OCI-LY7 (cell line): ENCODE results near the gene EGLN3. TPM values are rescaled to one million over a fixed set of nuclear protein-coding genes. Genes with fewer than 3 reads are reported as not detected.

Experiments used
- BruUV-seq: library from RNA; stranded (reverse); fragments of 400-500 nt; replicated peaks from 2 replicates; lab custom pipeline; 2021; lab: Mats Ljungman, UMichigan
- CTCF ChIA-PET: fragments of 300-600 bp; sonication (Branson Sonifier 250); formaldehyde crosslinking; loops from one replicate; lab custom pipeline; 2022; ENCODE audit warnings: antibody characterized with exemption; ENCODE audit not compliant: unreplicated experiment; lab: Charles Lee
- POLR2A ChIA-PET: fragments of 300-600 bp; sonication (Branson Sonifier 250); formaldehyde crosslinking; loops from one replicate; lab custom pipeline; 2022; ENCODE audit warnings: antibody characterized with exemption; lab: Charles Lee
- DNase-seq: peaks from one replicate; pipeline ENCODE4 v3.0.0-alpha.2; 2015; ENCODE audit warnings: low spot score
- H2AFZ ChIP-seq: fragments of 200-600 bp; sonication (generic), shearing (Covaris generic); 2 replicates; pipeline ENCODE4 v1.6.1; 2014; ENCODE audit warnings: mild to moderate bottlenecking, antibody characterized with exemption, low read length, moderate library complexity
- H3K27ac ChIP-seq: fragments of 200-600 bp; sonication (generic); 2 replicates; pipeline ENCODE4 v1.5.1; 2014; ENCODE audit warnings: mixed run types, low read depth, mild to moderate bottlenecking, moderate library complexity, low read length, inconsistent platforms; ENCODE audit not compliant: poor library complexity, severe bottlenecking
- H3K36me3 ChIP-seq: fragments of 200-600 bp; sonication (generic); 2 replicates; pipeline ENCODE4 v1.6.1; 2014; ENCODE audit warnings: mild to moderate bottlenecking, antibody characterized with exemption, low read length, moderate library complexity, mixed read lengths; ENCODE audit not compliant: insufficient read depth
- H3K4me1 ChIP-seq: fragments of 200-600 bp; sonication (generic); 2 replicates; pipeline ENCODE4 v1.5.1; 2014; ENCODE audit warnings: mild to moderate bottlenecking, low read length; ENCODE audit not compliant: insufficient read depth, poor library complexity, severe bottlenecking
- H3K4me2 ChIP-seq: fragments of 200-600 bp; sonication (generic); 2 replicates; pipeline ENCODE4 v1.6.1; 2014; ENCODE audit warnings: mild to moderate bottlenecking, low read length
- H3K4me3 ChIP-seq: fragments of 200-600 bp; sonication (generic); 2 replicates; pipeline ENCODE4 v1.5.1; 2014; ENCODE audit warnings: mild to moderate bottlenecking, low read depth, low read length; ENCODE audit not compliant: poor library complexity, severe bottlenecking
- H3K79me2 ChIP-seq: fragments of 200-600 bp; sonication (generic); 2 replicates; pipeline ENCODE4 v1.6.1; 2016; ENCODE audit warnings: low read depth, mild to moderate bottlenecking, low read length, moderate library complexity, mixed read lengths; ENCODE audit not compliant: insufficient read depth
- H3K9me2 ChIP-seq: fragments of 200-600 bp; sonication (generic); 2 replicates; pipeline ENCODE4 v1.6.1; 2016; ENCODE audit warnings: mild to moderate bottlenecking, low read length, mixed read lengths; ENCODE audit not compliant: insufficient read depth
- H3K9me3 ChIP-seq: fragments of 200-600 bp; sonication (generic); 2 replicates; pipeline ENCODE4 v1.6.1; 2014; ENCODE audit warnings: mild to moderate bottlenecking, mixed run types, low read length, mixed read lengths
- H4K20me1 ChIP-seq: fragments of 200-600 bp; sonication (generic); 2 replicates; pipeline ENCODE4 v1.6.1; 2014; ENCODE audit warnings: mild to moderate bottlenecking, antibody characterized with exemption, low read length, moderate library complexity, mixed read lengths; ENCODE audit not compliant: insufficient read depth
- CTCF ChIP-seq: fragments of 200-600 bp; sonication (generic); conservative IDR thresholded peaks from 2 replicates; pipeline ENCODE4 v1.5.1; 2014; ENCODE audit warnings: mild to moderate bottlenecking, antibody characterized with exemption, low read length, moderate library complexity, mixed read lengths
- EZH2phosphoT487 ChIP-seq: fragments of 200-600 bp; sonication (generic); IDR thresholded peaks from 2 replicates; pipeline ENCODE4 v1.6.1; 2018; ENCODE audit warnings: low read depth, borderline replicate concordance, mild to moderate bottlenecking, mixed run types, antibody characterized with exemption, low read length, moderate library complexity, mixed read lengths
- intact Hi-C: fragments of 100-400 bp; cut with micrococcal nuclease; formaldehyde crosslinking; loops from one replicate; pipeline ENCODE4 v1.10.0; 2022; ENCODE audit not compliant: unreplicated experiment
- total RNA-seq, 2 experiments: library from RNA; depleted of rRNA in 1 of 2; stranded (reverse); fragments of >200 nt in 1 of 2; shearing (Covaris generic) in 1 of 2; gene quantifications; 2 replicates each; pipeline ENCODE4 v1.2.3, GENCODE V29; 2014 to 2022

Gene EGLN3
- total RNA-seq, 2 experiments from 2014 or later: not detected

GRCh38 chr14:33987565-33988080, 36.7 kb upstream of the EGLN3 start:
- no peaks in the 10 kb centered on the region for H3K4me1 ChIP-seq
- H3K4me3 ChIP-seq: no peak overlapping the region
- H4K20me1 ChIP-seq: no peaks in the 10 kb centered on the region
- no peaks in the 10 kb centered on the region for H3K9me3 ChIP-seq
- no peak overlapping the region for H2AFZ ChIP-seq
- H3K4me2 ChIP-seq: no peak overlapping the region
- no TSS peak for BruUV-seq
- H3K9me2 ChIP-seq: no peaks in the 10 kb centered on the region
- no peak overlapping the region for H3K27ac ChIP-seq
- CTCF ChIA-PET: no interaction called here
- intact Hi-C loops: no loop called here
- no peaks in the 10 kb centered on the region for H3K79me2 ChIP-seq
- POLR2A ChIA-PET: no interaction called here
- DNase-seq: no peak
- TF ChIP-seq CTCF: no peak
- TF ChIP-seq EZH2phosphoT487: no peak
- H3K36me3 ChIP-seq: no peaks in the 10 kb centered on the region

GRCh38 chr14:33986804-33987203, 35.9 kb upstream of the EGLN3 start:
- intact Hi-C loops: no loop called here
- Histone ChIP-seq H3K4me1 (no peaks in the 10 kb centered on the region), H3K27ac (no peak overlapping the region), H3K4me3 (no peak overlapping the region), H3K36me3 (no peaks in the 10 kb centered on the region), H3K9me3 (no peaks in the 10 kb centered on the region), H2AFZ (no peak overlapping the region), H4K20me1 (no peaks in the 10 kb centered on the region), H3K9me2 (no peaks in the 10 kb centered on the region), H3K79me2 (no peaks in the 10 kb centered on the region), H3K4me2 (no peak overlapping the region)
- no TSS peak for BruUV-seq
- DNase-seq: no peak
- POLR2A ChIA-PET: no interaction called here
- CTCF ChIA-PET: no interaction called here
- TF ChIP-seq CTCF: no peak
- TF ChIP-seq EZH2phosphoT487: no peak

GRCh38 chr14:33985242-33985641, 34.4 kb upstream of the EGLN3 start:
- Histone ChIP-seq H2AFZ (no peak overlapping the region), H3K4me3 (no peak overlapping the region), H3K4me2 (no peak overlapping the region), H3K9me2 (no peaks in the 10 kb centered on the region), H3K27ac (no peak overlapping the region), H3K4me1 (no peaks in the 10 kb centered on the region), H4K20me1 (no peaks in the 10 kb centered on the region), H3K9me3 (no peaks in the 10 kb centered on the region), H3K79me2 (no peaks in the 10 kb centered on the region), H3K36me3 (no peaks in the 10 kb centered on the region)
- POLR2A ChIA-PET: interaction anchor here (0.6 kb wide), 1 partner anchor 45 kb away, joined by 3 read pairs; no protein-coding TSS in a partner anchor
- BruUV-seq: no TSS peak
- TF ChIP-seq EZH2phosphoT487 (no peak), CTCF (no peak)
- no peak for DNase-seq
- intact Hi-C loops: no loop called here
- CTCF ChIA-PET: no interaction called here
